Smooth muscle cell (in vitro differentiated cells): ENCODE results near the gene SH3GL1. TPM values are rescaled to one million over a fixed set of nuclear protein-coding genes. Genes with fewer than 3 reads are reported as not detected.
A peak's percentile ranks its signal among the peaks of the same experiment; 100 is the strongest.

ENCODE experiments used
- DNase-seq: peaks from one replicate; lab custom pipeline; 2025; ENCODE audit not compliant: unreplicated experiment; lab: John Stamatoyannopoulos, UW
- H2AFZ ChIP-seq: fragments of 200-600 bp; sonication (generic); 2 replicates; pipeline ENCODE4 v1.6.0; 2016; ENCODE audit warnings: antibody characterized with exemption, low read depth, mild to moderate bottlenecking
- H3F3A ChIP-seq: fragments of 200-600 bp; sonication (generic); 2 replicates; pipeline ENCODE4 v1.6.0; 2017; ENCODE audit warnings: antibody characterized with exemption, low read depth
- H3K27ac ChIP-seq: fragments of 200-600 bp; sonication (generic); 2 replicates; pipeline ENCODE4 v1.5.1; 2016; ENCODE audit warnings: low read depth, mild to moderate bottlenecking
- H3K27me3 ChIP-seq: fragments of 200-600 bp; sonication (generic); 2 replicates; pipeline ENCODE4 v1.6.1; 2016; ENCODE audit warnings: low read depth, mild to moderate bottlenecking
- H3K36me3 ChIP-seq: fragments of 200-600 bp; sonication (generic); 2 replicates; pipeline ENCODE4 v1.5.1; 2016; ENCODE audit warnings: low read depth
- H3K4me1 ChIP-seq: fragments of 200-600 bp; sonication (generic); 2 replicates; pipeline ENCODE4 v1.5.1; 2016; ENCODE audit warnings: low read depth
- H3K4me2 ChIP-seq: fragments of 200-600 bp; sonication (generic); 2 replicates; pipeline ENCODE4 v1.6.0; 2016; ENCODE audit warnings: mild to moderate bottlenecking
- H3K4me3 ChIP-seq: fragments of 200-600 bp; sonication (generic); 2 replicates; pipeline ENCODE4 v1.5.1; 2016; ENCODE audit warnings: mild to moderate bottlenecking
- H3K79me2 ChIP-seq: fragments of 200-600 bp; sonication (generic); 2 replicates; pipeline ENCODE4 v1.6.0; 2016; ENCODE audit warnings: low read depth, mild to moderate bottlenecking
- H3K9ac ChIP-seq: fragments of 200-600 bp; sonication (generic); 2 replicates; pipeline ENCODE4 v1.6.0; 2016; ENCODE audit warnings: low read depth
- H3K9me3 ChIP-seq: fragments of 200-600 bp; sonication (generic); replicated peaks from 2 replicates; pipeline ENCODE4 v1.5.1; 2016; ENCODE audit warnings: low read depth
- H4K20me1 ChIP-seq: fragments of 200-600 bp; sonication (generic); 2 replicates; pipeline ENCODE4 v1.6.0; 2016; ENCODE audit warnings: low read depth
- WGBS: methylation state at CpG from one replicate; pipeline ENCODE4 v1.1.7; 2016; ENCODE audit warnings: low lambda C conversion rate; 5-methylcytosine and 5-hydroxymethylcytosine counted together
- polyA plus RNA-seq: library from polyadenylated mRNA; unstranded; fragments of >200 nt; fragmentation: Nextera tagmentation; extraction: Ambion mirVana; gene quantifications from 2 replicates; pipeline ENCODE4 v1.2.1, GENCODE V29; 2016
- total RNA-seq: library from RNA; depleted of rRNA; stranded (reverse); fragments of >200 nt; gene quantifications from 2 replicates; pipeline ENCODE4 v1.2.3, GENCODE V29; 2014
- TF ChIP-seq, protein P1 (sequence below): fragments of 200-600 bp; sonication (generic); IDR thresholded peaks from 2 replicates; pipeline ENCODE4 v1.5.1; 2017; ENCODE audit warnings: borderline replicate concordance, mild to moderate bottlenecking, antibody characterized with exemption; ENCODE audit not compliant: insufficient read depth, poor library complexity, severe bottlenecking

The SH3GL1 gene
- total and polyA plus RNA-seq, 2 experiments from 2014 or later, result 52.9 to 120 TPM

DNA sequence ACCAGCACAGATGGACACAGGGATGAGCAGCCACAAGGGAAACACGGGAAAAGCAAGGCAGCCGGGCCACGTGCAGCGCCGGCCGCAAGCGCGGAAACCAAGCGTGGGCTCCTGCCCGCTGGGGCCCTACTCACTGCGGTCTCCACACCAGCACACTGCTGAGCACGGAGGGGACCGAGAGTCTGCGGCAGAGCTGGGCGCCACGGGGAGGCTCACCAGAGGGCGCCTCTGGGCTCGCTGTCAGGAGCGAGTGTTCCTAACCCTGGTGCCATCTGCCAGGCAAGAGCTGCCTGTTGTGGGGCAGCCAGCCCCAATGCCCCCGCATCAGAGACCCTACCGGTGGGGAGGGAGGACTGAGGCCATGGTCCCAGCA is 30.5 kb downstream of the SH3GL1 start:
- Histone ChIP-seq H3F3A (peaks cover 22% of the 10 kb centered on the region), H3K4me1 (peaks cover 37% of the 10 kb centered on the region), H3K4me3 (no peak overlapping the region), H3K36me3 (no peaks in the 10 kb centered on the region), H2AFZ (no peak overlapping the region), H3K4me2 (peak overlapping the region; percentile 8), H3K27ac (peak overlapping the region; percentile 46), H4K20me1 (peaks cover 100% of the 10 kb centered on the region), H3K27me3 (no peaks in the 10 kb centered on the region), H3K79me2 (peaks cover 70% of the 10 kb centered on the region), H3K9me3 (no peaks in the 10 kb centered on the region), H3K9ac (no peak overlapping the region)
- 59% methylated on average over 19 of the region's 21 CpGs for WGBS
- TF ChIP-seq, protein P1, sequence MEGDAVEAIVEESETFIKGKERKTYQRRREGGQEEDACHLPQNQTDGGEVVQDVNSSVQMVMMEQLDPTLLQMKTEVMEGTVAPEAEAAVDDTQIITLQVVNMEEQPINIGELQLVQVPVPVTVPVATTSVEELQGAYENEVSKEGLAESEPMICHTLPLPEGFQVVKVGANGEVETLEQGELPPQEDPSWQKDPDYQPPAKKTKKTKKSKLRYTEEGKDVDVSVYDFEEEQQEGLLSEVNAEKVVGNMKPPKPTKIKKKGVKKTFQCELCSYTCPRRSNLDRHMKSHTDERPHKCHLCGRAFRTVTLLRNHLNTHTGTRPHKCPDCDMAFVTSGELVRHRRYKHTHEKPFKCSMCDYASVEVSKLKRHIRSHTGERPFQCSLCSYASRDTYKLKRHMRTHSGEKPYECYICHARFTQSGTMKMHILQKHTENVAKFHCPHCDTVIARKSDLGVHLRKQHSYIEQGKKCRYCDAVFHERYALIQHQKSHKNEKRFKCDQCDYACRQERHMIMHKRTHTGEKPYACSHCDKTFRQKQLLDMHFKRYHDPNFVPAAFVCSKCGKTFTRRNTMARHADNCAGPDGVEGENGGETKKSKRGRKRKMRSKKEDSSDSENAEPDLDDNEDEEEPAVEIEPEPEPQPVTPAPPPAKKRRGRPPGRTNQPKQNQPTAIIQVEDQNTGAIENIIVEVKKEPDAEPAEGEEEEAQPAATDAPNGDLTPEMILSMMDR, result peak; percentile 31
- DNase-seq, result no peak

DNA sequence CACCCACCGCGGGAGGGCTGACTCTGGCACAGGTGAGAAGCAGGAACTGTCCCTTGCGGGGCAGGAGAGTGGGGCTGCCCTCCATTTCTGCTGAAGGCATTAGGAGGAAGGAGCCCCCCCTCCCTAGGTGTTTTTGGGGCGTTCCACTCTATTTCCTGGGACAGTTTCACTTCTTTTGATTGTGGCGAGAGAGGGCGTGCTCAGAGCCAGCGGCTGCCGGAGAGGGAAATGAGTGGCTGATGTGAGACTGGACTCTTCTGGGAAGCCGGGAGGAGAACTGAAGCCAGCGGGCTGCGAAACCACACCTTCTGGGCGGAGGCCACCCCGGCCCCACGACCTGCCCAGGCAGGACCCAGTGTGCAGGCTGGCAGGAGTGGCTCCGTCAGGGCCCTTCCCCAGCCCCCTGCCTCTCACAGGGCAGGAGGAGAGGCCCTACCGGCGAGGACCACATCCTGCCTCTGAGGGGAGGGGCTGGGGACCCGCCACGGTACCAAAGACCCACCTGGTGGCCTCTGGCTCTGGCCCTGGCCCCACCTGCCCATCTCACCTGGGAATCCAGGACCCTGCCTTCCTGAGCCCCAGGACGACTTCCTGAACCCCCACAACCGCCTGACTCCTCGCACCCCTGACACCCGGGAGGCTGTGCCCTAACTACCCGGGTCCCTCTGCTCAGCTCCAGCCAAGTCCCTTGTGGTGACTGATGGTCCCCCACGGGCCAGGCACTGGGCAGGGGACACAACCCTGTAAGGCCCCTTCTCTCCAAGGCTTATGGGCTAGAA is 31.0 kb downstream of the SH3GL1 start:
- TF ChIP-seq, protein P1, result no peak
- H3K4me1 ChIP-seq, result peaks cover 34% of the 10 kb centered on the region
- WGBS, result 77% methylated on average over 23 of the region's 25 CpGs
- no peak for DNase-seq
- peak overlapping the region; percentile 46 for H3K27ac ChIP-seq
- H3F3A ChIP-seq, result peaks cover 20% of the 10 kb centered on the region
- no peaks in the 10 kb centered on the region for H3K27me3 ChIP-seq
- no peak overlapping the region for H3K9ac ChIP-seq
- H3K79me2 ChIP-seq, result peaks cover 70% of the 10 kb centered on the region
- H4K20me1 ChIP-seq, result peaks cover 94% of the 10 kb centered on the region
- H3K4me2 ChIP-seq, result peak overlapping the region; percentile 8
- H2AFZ ChIP-seq, result no peak overlapping the region
- no peaks in the 10 kb centered on the region for H3K36me3 ChIP-seq
- no peaks in the 10 kb centered on the region for H3K9me3 ChIP-seq
- no peak overlapping the region for H3K4me3 ChIP-seq

DNA sequence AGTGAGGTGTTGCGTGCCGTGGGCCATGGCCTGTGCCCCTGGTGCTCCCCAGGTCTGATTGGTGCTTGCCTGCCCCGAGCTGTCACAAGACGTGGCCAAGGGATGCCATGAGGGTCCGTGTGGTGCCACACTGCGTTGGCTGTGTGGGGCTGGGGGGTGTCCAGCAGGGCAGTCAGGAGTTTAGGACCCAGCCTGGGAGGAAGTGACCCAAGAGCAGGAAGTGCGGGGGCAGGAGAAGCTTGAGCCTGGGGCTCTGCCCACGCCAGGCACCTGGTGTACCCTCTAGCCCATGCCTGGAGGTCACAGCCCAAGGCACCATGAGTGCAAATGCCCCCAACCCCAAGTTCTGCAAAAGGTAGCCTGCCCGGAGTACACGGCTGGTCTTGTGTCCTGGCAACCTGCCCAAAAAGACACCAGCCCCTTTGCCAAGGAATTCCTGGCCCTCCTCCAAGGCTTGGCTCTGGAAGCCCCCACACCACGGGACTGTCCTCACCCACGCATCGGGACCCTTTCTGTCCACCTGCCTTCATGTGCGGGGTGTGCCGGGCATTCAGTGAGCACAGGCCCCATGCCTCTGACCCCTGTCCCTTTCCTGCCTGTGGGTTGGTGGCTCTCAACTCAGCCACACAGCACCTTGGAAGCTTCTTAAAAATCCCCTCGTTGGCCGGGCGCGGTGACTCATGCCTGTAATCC is 32.1 kb downstream of the SH3GL1 start:
- peaks cover 67% of the 10 kb centered on the region for H3K79me2 ChIP-seq
- peaks cover 23% of the 10 kb centered on the region for H3K4me1 ChIP-seq
- no peak for DNase-seq
- no peaks in the 10 kb centered on the region for H3K36me3 ChIP-seq
- H3K9ac ChIP-seq, result no peak overlapping the region
- peak overlapping the region; percentile 46 for H3K27ac ChIP-seq
- H3K4me2 ChIP-seq, result no peak overlapping the region
- H3F3A ChIP-seq, result peaks cover 11% of the 10 kb centered on the region
- H3K9me3 ChIP-seq, result no peaks in the 10 kb centered on the region
- H2AFZ ChIP-seq, result no peak overlapping the region
- 80% methylated on average over 17 of the region's 19 CpGs for WGBS
- TF ChIP-seq, protein P1, result no peak
- H3K27me3 ChIP-seq, result no peaks in the 10 kb centered on the region
- no peak overlapping the region for H3K4me3 ChIP-seq
- H4K20me1 ChIP-seq, result peaks cover 93% of the 10 kb centered on the region
